LNCAP (cell line): ENCODE measurements around the gene NID1.

Experiments
- CTCF ChIP-seq: fragments of 450-650 bp; IDR thresholded peaks from 2 replicates; pipeline ENCODE4 v1.5.1; 2017; ENCODE audit warnings: mild to moderate bottlenecking

NID1 gene

GRCh38 chr1:236064674-236065508 lies at the start of gene NID1:
Gene NID1 (minus strand): TSS chr1:236065090. CDS start chr1:236065079, 11 bp downstream.
- no peak for TF ChIP-seq CTCF

GRCh38 chr1:236114076-236114747 lies 49.3 kb upstream of the NID1 start:
- TF ChIP-seq CTCF = no peak

GRCh38 chr1:236113324-236114032 lies 48.6 kb upstream of the NID1 start:
- no peak for TF ChIP-seq CTCF

GRCh38 chr1:236112332-236112627 lies 47.4 kb upstream of the NID1 start:
- TF ChIP-seq CTCF = no peak

- no peak for TF ChIP-seq CTCF
Observed at GRCh38 chr1:236111527-236112331, 46.8 kb upstream of the NID1 start.

GRCh38 chr1:236110137-236110536 lies 45.2 kb upstream of the NID1 start:
- TF ChIP-seq CTCF = no peak

- TF ChIP-seq CTCF = no peak
Observed at GRCh38 chr1:236108027-236108648, 43.2 kb upstream of the NID1 start.
